Measurements from ENCODE around the gene ABCA7. TPM values are rescaled to one million over a fixed set of nuclear protein-coding genes. Genes with fewer than 3 reads are reported as not detected.

The ABCA7 gene
- polyA plus RNA-seq, 1 donor from 2014 or later = 51.8 TPM

DNA sequence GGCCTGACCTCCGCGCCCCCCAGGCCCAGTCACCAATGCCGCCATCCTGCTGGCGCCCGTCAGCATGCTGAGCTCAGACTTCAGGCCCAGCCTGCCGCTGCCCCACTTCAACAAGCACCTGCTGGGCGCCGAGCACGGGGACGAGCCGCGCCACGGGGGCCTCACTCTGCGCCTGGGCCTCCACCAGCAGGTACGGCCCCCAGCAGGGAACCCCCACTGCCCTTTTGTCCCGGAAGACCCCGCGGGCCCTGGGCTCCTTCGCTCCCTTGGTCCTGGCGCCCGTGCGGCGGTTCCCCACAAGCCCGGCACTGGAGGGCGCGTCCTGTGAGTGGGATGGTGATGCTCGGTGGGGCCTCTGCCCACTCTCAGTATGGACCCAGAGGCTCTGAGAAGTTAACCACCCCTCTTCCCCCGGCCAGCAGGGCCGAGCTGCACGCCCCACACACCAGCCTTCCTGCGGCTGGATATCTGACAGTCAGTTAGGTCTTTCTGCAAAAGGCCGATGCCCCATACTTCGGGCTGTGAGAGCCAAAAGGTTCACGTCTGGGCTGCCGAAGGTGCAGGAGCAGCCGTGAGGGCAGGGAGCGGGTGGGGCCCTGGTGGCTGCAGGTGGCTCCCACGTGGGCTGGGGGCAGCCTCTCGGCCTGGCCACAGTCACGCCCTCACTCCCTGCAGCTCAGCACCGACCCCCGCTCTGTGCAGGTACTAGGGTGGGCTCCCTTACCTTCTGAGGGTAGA lies 47.8 kb upstream of the ABCA7 start:
- Histone ChIP-seq H3K36me3 (ENCODE audit: insufficient read depth, low read length) (no peaks in the 10 kb centered on the region), H3K9me2 (ENCODE audit: insufficient read depth, low read length) (no peaks in the 10 kb centered on the region), H3K4me2 (ENCODE audit: low read length) (no peak overlapping the region), H3K9ac (ENCODE audit: low read length) (no peak overlapping the region), H2AFZ (ENCODE audit: low read depth, low read length) (no peak overlapping the region), H3K27me3 (ENCODE audit: insufficient read depth, low read depth, low read length) (no peaks in the 10 kb centered on the region), H3K4me3 (ENCODE audit: low read length) (no peak overlapping the region), H4K20me1 (ENCODE audit: insufficient read depth) (no peaks in the 10 kb centered on the region), H3K27ac (ENCODE audit: low read length) (no peak overlapping the region), H3F3A (ENCODE audit: insufficient read depth, low read length, poor library complexity, severe bottlenecking) (no peaks in the 10 kb centered on the region), H3K9me3 (ENCODE audit: low read length) (no peaks in the 10 kb centered on the region), H3K79me2 (replicated peaks; ENCODE audit: insufficient read depth, low read length) (no peaks in the 10 kb centered on the region)
- TF ChIP-seq TAF1 (IDR thresholded peaks at IDR 0.05; ENCODE audit: low read depth) = no peak
- TF ChIP-seq RAD21 (conservative IDR thresholded peaks at IDR 0.05) = no peak
- no peak for TF ChIP-seq EP300 (conservative IDR thresholded peaks at IDR 0.05; ENCODE audit: poor library complexity, severe bottlenecking)
- TF ChIP-seq MXI1 (conservative IDR thresholded peaks at IDR 0.05; ENCODE audit: poor library complexity, severe bottlenecking) = no peak
- no peak for TF ChIP-seq SMC3 (conservative IDR thresholded peaks at IDR 0.05; ENCODE audit: poor library complexity)
- TF ChIP-seq, protein P1, sequence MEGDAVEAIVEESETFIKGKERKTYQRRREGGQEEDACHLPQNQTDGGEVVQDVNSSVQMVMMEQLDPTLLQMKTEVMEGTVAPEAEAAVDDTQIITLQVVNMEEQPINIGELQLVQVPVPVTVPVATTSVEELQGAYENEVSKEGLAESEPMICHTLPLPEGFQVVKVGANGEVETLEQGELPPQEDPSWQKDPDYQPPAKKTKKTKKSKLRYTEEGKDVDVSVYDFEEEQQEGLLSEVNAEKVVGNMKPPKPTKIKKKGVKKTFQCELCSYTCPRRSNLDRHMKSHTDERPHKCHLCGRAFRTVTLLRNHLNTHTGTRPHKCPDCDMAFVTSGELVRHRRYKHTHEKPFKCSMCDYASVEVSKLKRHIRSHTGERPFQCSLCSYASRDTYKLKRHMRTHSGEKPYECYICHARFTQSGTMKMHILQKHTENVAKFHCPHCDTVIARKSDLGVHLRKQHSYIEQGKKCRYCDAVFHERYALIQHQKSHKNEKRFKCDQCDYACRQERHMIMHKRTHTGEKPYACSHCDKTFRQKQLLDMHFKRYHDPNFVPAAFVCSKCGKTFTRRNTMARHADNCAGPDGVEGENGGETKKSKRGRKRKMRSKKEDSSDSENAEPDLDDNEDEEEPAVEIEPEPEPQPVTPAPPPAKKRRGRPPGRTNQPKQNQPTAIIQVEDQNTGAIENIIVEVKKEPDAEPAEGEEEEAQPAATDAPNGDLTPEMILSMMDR (IDR thresholded peaks at IDR 0.05; ENCODE audit: poor library complexity, severe bottlenecking) = no peak
- no peak for TF ChIP-seq EZH2 (IDR thresholded peaks at IDR 0.05; ENCODE audit: borderline replicate concordance, insufficient read depth, low read length, poor library complexity, severe bottlenecking)
- TF ChIP-seq, protein P2, sequence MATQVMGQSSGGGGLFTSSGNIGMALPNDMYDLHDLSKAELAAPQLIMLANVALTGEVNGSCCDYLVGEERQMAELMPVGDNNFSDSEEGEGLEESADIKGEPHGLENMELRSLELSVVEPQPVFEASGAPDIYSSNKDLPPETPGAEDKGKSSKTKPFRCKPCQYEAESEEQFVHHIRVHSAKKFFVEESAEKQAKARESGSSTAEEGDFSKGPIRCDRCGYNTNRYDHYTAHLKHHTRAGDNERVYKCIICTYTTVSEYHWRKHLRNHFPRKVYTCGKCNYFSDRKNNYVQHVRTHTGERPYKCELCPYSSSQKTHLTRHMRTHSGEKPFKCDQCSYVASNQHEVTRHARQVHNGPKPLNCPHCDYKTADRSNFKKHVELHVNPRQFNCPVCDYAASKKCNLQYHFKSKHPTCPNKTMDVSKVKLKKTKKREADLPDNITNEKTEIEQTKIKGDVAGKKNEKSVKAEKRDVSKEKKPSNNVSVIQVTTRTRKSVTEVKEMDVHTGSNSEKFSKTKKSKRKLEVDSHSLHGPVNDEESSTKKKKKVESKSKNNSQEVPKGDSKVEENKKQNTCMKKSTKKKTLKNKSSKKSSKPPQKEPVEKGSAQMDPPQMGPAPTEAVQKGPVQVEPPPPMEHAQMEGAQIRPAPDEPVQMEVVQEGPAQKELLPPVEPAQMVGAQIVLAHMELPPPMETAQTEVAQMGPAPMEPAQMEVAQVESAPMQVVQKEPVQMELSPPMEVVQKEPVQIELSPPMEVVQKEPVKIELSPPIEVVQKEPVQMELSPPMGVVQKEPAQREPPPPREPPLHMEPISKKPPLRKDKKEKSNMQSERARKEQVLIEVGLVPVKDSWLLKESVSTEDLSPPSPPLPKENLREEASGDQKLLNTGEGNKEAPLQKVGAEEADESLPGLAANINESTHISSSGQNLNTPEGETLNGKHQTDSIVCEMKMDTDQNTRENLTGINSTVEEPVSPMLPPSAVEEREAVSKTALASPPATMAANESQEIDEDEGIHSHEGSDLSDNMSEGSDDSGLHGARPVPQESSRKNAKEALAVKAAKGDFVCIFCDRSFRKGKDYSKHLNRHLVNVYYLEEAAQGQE (IDR thresholded peaks at IDR 0.05; ENCODE audit: borderline replicate concordance) = no peak
- TF ChIP-seq POLR2AphosphoS5 (IDR thresholded peaks at IDR 0.05) = no peak

DNA sequence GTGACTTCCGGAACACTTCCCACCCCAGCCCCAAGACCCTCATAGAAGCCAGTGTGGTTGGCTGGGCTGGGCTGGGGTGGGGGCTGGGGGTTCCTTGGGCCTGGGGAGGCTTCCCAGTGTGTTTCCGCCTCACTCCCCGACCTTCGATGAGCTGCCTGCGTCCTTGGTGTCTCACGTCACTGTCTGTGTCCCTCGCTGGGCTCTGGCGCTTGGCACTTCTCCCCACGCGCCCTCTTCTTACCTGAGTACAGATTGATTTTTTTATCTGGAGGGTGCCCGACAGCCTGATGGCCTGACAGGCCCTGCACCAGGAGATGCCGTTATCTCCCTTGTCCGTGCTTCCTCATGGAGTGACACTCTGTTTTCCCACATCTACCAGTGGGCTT lies 47.2 kb upstream of the ABCA7 start:
- no peaks in the 10 kb centered on the region for H3K79me2 ChIP-seq (replicated peaks; ENCODE audit: insufficient read depth, low read length)
- no peaks in the 10 kb centered on the region for H3K9me3 ChIP-seq (ENCODE audit: low read length)

More for the DNA sequence above, 47.2 kb upstream of the ABCA7 start:
- TF ChIP-seq, protein P2 (IDR thresholded peaks at IDR 0.05; ENCODE audit: borderline replicate concordance) = no peak
- TF ChIP-seq RAD21 (conservative IDR thresholded peaks at IDR 0.05) (no peak), TAF1 (IDR thresholded peaks at IDR 0.05; ENCODE audit: low read depth) (no peak), POLR2AphosphoS5 (IDR thresholded peaks at IDR 0.05) (no peak), EP300 (conservative IDR thresholded peaks at IDR 0.05; ENCODE audit: poor library complexity, severe bottlenecking) (no peak), EZH2 (IDR thresholded peaks at IDR 0.05; ENCODE audit: borderline replicate concordance, insufficient read depth, low read length, poor library complexity, severe bottlenecking) (no peak), MXI1 (conservative IDR thresholded peaks at IDR 0.05; ENCODE audit: poor library complexity, severe bottlenecking) (no peak), SMC3 (conservative IDR thresholded peaks at IDR 0.05; ENCODE audit: poor library complexity) (no peak)
- TF ChIP-seq, protein P1 (IDR thresholded peaks at IDR 0.05; ENCODE audit: poor library complexity, severe bottlenecking) = no peak
- Histone ChIP-seq H3K4me3 (ENCODE audit: low read length) (no peak overlapping the region), H3F3A (ENCODE audit: insufficient read depth, low read length, poor library complexity, severe bottlenecking) (no peaks in the 10 kb centered on the region), H3K27me3 (ENCODE audit: insufficient read depth, low read depth, low read length) (no peaks in the 10 kb centered on the region), H3K9ac (ENCODE audit: low read length) (no peak overlapping the region), H3K4me2 (ENCODE audit: low read length) (no peak overlapping the region), H3K27ac (ENCODE audit: low read length) (no peak overlapping the region), H3K9me2 (ENCODE audit: insufficient read depth, low read length) (no peaks in the 10 kb centered on the region), H4K20me1 (ENCODE audit: insufficient read depth) (no peaks in the 10 kb centered on the region), H3K36me3 (ENCODE audit: insufficient read depth, low read length) (no peaks in the 10 kb centered on the region), H2AFZ (ENCODE audit: low read depth, low read length) (no peak overlapping the region)
